GM21528 (cell line): ENCODE data around the gene SERGEF.

Source experiments
- ATAC-seq: cut with Tn5 transposase; IDR thresholded peaks from one replicate; pipeline ENCODE4 v1.9.1; 2021; ENCODE audit warnings: mild to moderate bottlenecking, moderate library complexity; ENCODE audit not compliant: unreplicated experiment, low FRiP score

SERGEF gene

GRCh38 chr11:17775035-17775348 lies 237.9 kb downstream of the SERGEF start:
- no peak for ATAC-seq

GRCh38 chr11:17774232-17775034 lies 238.4 kb downstream of the SERGEF start:
- ATAC-seq, result no peak

- no peak for ATAC-seq
These were observed 239.2 kb downstream of the SERGEF start for GRCh38 chr11:17773674-17774073.

- no peak for ATAC-seq
These were observed 239.9 kb downstream of the SERGEF start for GRCh38 chr11:17772704-17773600.

GRCh38 chr11:17771841-17772401 lies 240.9 kb downstream of the SERGEF start:
- no peak for ATAC-seq

- no peak for ATAC-seq
These were observed 241.4 kb downstream of the SERGEF start for GRCh38 chr11:17771415-17771814.

GRCh38 chr11:17770917-17771316 lies 241.9 kb downstream of the SERGEF start:
- ATAC-seq, result no peak

GRCh38 chr11:17770048-17770652 lies 242.7 kb downstream of the SERGEF start:
- ATAC-seq, result no peak

- ATAC-seq, result no peak
These were observed 243.6 kb downstream of the SERGEF start for GRCh38 chr11:17769218-17769617.

- no peak for ATAC-seq
These were observed 244.3 kb downstream of the SERGEF start for GRCh38 chr11:17768547-17768946.

- ATAC-seq, result no peak
These were observed 244.9 kb downstream of the SERGEF start for GRCh38 chr11:17767914-17768313.

- no peak for ATAC-seq
These were observed 245.5 kb downstream of the SERGEF start for GRCh38 chr11:17767301-17767885.

- no peak for ATAC-seq
These were observed 246.3 kb downstream of the SERGEF start for GRCh38 chr11:17766590-17766989.

GRCh38 chr11:17766073-17766359 lies 246.8 kb downstream of the SERGEF start:
- ATAC-seq, result no peak

- ATAC-seq, result no peak
These were observed 247.3 kb downstream of the SERGEF start for GRCh38 chr11:17765356-17766072.

- no peak for ATAC-seq
These were observed 248.2 kb downstream of the SERGEF start for GRCh38 chr11:17764446-17765218.

GRCh38 chr11:17763703-17764102 lies 249.1 kb downstream of the SERGEF start:
- no peak for ATAC-seq

GRCh38 chr11:17763244-17763643 lies 249.6 kb downstream of the SERGEF start:
- no peak for ATAC-seq

GRCh38 chr11:17762309-17762974 lies 250.4 kb downstream of the SERGEF start:
- ATAC-seq, result no peak
